Measurements from ENCODE around the gene SYT7.

DNA sequence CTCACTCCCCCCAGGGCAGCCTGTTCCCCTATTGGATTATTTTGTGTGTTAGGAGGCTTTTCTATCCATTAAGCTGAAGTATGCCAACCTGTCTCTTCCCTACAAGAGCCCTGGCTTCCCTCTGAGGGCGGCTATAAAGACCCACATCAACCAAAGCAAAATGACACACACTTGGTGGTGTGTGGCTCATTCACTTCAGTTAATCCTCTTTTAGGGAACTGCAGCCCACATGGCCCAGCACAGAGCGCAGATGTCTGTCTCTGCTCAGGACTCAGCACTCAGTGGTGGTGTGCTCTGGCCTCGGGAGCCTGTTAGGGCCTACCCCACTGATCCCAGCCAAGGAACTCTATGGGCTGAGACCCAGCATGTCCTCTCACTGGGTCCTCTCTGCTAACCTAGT is 104.5 kb downstream of the SYT7 start:
- TF ChIP-seq, protein P1, sequence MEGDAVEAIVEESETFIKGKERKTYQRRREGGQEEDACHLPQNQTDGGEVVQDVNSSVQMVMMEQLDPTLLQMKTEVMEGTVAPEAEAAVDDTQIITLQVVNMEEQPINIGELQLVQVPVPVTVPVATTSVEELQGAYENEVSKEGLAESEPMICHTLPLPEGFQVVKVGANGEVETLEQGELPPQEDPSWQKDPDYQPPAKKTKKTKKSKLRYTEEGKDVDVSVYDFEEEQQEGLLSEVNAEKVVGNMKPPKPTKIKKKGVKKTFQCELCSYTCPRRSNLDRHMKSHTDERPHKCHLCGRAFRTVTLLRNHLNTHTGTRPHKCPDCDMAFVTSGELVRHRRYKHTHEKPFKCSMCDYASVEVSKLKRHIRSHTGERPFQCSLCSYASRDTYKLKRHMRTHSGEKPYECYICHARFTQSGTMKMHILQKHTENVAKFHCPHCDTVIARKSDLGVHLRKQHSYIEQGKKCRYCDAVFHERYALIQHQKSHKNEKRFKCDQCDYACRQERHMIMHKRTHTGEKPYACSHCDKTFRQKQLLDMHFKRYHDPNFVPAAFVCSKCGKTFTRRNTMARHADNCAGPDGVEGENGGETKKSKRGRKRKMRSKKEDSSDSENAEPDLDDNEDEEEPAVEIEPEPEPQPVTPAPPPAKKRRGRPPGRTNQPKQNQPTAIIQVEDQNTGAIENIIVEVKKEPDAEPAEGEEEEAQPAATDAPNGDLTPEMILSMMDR (IDR thresholded peaks at IDR 0.05) = no peak
- TF ChIP-seq POLR2A (IDR thresholded peaks at IDR 0.05) = no peak
